Measurements from ENCODE around the gene SLBP.

The SLBP gene

DNA sequence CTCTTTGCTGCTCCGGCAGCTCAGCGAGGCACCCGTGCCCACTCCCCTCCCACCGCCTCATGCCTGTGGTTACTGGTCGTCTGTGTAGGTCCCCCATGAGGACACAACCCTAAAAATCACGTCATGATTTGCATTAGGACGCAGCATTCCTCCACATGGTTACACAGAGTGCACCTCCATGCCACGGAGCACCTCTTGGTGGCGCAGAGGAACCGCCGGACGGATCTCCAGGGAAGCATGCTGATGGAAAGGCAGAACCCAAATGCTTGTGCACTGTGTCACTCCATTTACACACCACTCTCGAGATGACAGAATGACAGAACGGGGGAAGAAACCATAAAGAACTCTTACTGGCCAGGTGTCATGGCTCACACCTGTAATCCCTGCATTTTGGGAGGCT is 50.4 kb downstream of the SLBP start:
- DNase-seq (ENCODE audit: low spot score) = no peak
- TF ChIP-seq, protein P1, sequence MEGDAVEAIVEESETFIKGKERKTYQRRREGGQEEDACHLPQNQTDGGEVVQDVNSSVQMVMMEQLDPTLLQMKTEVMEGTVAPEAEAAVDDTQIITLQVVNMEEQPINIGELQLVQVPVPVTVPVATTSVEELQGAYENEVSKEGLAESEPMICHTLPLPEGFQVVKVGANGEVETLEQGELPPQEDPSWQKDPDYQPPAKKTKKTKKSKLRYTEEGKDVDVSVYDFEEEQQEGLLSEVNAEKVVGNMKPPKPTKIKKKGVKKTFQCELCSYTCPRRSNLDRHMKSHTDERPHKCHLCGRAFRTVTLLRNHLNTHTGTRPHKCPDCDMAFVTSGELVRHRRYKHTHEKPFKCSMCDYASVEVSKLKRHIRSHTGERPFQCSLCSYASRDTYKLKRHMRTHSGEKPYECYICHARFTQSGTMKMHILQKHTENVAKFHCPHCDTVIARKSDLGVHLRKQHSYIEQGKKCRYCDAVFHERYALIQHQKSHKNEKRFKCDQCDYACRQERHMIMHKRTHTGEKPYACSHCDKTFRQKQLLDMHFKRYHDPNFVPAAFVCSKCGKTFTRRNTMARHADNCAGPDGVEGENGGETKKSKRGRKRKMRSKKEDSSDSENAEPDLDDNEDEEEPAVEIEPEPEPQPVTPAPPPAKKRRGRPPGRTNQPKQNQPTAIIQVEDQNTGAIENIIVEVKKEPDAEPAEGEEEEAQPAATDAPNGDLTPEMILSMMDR (IDR thresholded peaks at IDR 0.05; ENCODE audit: borderline replicate concordance, control extremely low read depth, extremely low read depth, insufficient read depth, missing control alignments) = no peak
- in situ Hi-C loops (cut with MboI; ENCODE audit: low sequenced_read_pairs, unreplicated experiment) = no loop called here

DNA sequence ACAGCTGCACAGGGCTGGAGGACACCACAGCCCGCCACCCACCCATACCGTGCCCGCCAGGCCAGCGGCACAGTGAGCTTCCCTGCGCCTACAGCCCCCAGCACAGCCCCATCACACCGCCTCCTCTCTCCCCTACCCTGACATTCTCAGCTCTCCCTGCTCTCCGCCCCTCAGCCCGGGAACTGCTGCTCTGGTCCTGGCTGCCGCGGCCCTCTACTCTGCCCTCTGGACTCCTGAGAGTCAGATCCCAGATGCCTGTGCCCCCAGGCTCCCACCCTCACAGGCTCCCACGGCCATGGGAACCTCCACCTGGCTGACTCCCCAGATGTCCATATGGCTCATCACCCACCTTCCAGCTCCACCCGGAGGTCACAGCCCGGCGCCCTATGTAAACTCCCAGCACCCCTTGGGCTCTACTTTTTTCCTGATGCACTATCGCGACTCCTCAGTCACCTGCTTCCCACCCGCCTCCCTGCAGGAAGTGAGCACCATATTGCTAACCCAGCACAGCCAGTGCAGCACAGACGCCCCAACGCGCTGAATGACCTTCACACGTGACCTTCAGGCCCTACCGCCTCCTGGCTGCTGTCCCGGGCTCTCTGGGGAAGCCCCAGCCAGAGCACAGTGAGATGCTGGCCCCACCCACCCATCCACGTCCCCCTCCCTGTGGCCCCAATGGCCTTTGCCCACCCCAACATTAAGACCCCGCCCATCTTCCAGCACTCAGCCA is 51.0 kb downstream of the SLBP start:
- in situ Hi-C loops (cut with MboI; ENCODE audit: low sequenced_read_pairs, unreplicated experiment) = no loop called here
- TF ChIP-seq, protein P1 (IDR thresholded peaks at IDR 0.05; ENCODE audit: borderline replicate concordance, control extremely low read depth, extremely low read depth, insufficient read depth, missing control alignments) = no peak
- no peak for DNase-seq (ENCODE audit: low spot score)

GRCh38 chr4:1659104-1660043 is 52.7 kb downstream of the SLBP start:
- no peak for DNase-seq (ENCODE audit: low spot score)
- TF ChIP-seq, protein P1 (IDR thresholded peaks at IDR 0.05; ENCODE audit: borderline replicate concordance, control extremely low read depth, extremely low read depth, insufficient read depth, missing control alignments) = no peak
- in situ Hi-C loops (cut with MboI; ENCODE audit: low sequenced_read_pairs, unreplicated experiment) = no loop called here

DNA sequence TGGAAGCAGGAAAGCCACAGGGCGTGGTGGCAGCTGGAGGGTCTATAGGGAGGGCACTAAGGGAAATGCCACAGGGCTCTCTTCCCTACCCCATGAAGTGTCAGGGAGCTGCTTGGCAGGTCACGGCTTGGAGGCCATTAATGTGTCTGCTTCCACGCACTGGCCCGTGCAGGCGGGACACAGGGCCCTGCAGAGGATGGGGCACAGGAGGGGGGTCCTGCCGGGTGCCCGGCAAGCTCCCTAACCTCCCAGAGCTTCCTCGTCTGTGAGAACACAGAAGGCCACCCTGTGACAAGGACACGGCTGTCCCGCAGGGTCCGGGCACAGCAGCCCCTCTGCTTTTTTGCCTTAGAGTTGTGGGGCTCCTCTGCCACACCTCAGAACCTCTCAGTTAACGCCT is 53.5 kb downstream of the SLBP start:
- in situ Hi-C loops (cut with MboI; ENCODE audit: low sequenced_read_pairs, unreplicated experiment) = no loop called here
- no peak for DNase-seq (ENCODE audit: low spot score)
- TF ChIP-seq, protein P1 (IDR thresholded peaks at IDR 0.05; ENCODE audit: borderline replicate concordance, control extremely low read depth, extremely low read depth, insufficient read depth, missing control alignments) = no peak

- TF ChIP-seq, protein P1 (IDR thresholded peaks at IDR 0.05; ENCODE audit: borderline replicate concordance, control extremely low read depth, extremely low read depth, insufficient read depth, missing control alignments) = no peak
- in situ Hi-C loops (cut with MboI; ENCODE audit: low sequenced_read_pairs, unreplicated experiment) = no loop called here
- DNase-seq (ENCODE audit: low spot score) = no peak
These were observed 54.0 kb downstream of the SLBP start for GRCh38 chr4:1658146-1658545.

GRCh38 chr4:1656986-1657385 is 55.1 kb downstream of the SLBP start:
- TF ChIP-seq, protein P1 (IDR thresholded peaks at IDR 0.05; ENCODE audit: borderline replicate concordance, control extremely low read depth, extremely low read depth, insufficient read depth, missing control alignments) = no peak
- in situ Hi-C loops (cut with MboI; ENCODE audit: low sequenced_read_pairs, unreplicated experiment) = no loop called here
- no peak for DNase-seq (ENCODE audit: low spot score)

Measured in GM13976 (cell line).